ENCODE results near the gene GDPD4. TPM values are rescaled to one million over a fixed set of nuclear protein-coding genes. Genes with fewer than 3 reads are reported as not detected.

Gene GDPD4
- total and polyA plus RNA-seq, 10 of the 15 experiments (the other 5 are each of a cell fraction or from before 2014, with no cell fraction given): 0.23 TPM; not detected in 9

DNA sequence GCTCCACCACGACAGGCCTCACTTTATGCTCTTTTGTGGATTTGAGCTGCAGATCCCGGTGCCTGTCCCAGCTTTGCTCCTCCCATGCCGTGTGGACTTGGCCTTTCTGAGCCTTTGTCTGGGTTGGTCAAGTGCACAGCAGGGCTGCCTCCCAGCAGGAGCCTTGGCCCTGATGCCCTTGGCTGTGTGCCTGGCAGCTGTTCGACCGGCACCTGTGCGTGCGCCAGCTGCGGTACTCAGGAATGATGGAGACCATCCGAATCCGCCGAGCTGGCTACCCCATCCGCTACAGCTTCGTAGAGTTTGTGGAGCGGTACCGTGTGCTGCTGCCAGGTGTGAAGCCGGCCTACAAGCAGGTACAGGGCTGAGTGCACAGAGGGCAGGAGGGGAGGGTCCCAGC is 126.9 kb downstream of the GDPD4 start:
- no peaks in the 10 kb centered on the region for H3K36me3 ChIP-seq (ENCODE audit: control insufficient read depth in 2 of 2, insufficient read depth in 2 of 2, low read length in 1 of 2)
- no peak for ATAC-seq
- SMC1A ChIA-PET (ENCODE audit: uncharacterized antibody, unreplicated experiment): no interaction called here
- no TSS peak for BruUV-seq (replicated peaks)
- CTCF ChIA-PET: interaction anchor here (0.6 kb wide), 1 partner anchor 799 kb away, joined by 3 read pairs; no protein-coding TSS in a partner anchor
- H2AFZ ChIP-seq (ENCODE audit: control insufficient read depth, low read depth, low read length): no peak overlapping the region
- 66% methylated on average over 16 of the region's 16 CpGs for WGBS (ENCODE audit: insufficient coverage, insufficient replicate concordance, low lambda C conversion rate, missing lambda C conversion rate)
- RAD21 ChIA-PET (ENCODE audit: unreplicated experiment): no interaction called here
- no peaks in the 10 kb centered on the region; a peak in 1 of 4 replicates for H3K27me3 ChIP-seq (replicated peaks in 1 of 2; ENCODE audit: control insufficient read depth in 2 of 2, insufficient read depth in 2 of 2, low read length in 1 of 2)
- no peak for FAIRE-seq
- TF ChIP-seq, protein P1, sequence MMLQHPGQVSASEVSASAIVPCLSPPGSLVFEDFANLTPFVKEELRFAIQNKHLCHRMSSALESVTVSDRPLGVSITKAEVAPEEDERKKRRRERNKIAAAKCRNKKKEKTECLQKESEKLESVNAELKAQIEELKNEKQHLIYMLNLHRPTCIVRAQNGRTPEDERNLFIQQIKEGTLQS (IDR thresholded peaks at IDR 0.05; ENCODE audit: borderline replicate concordance, extremely low read depth, low read depth, low read length): no peak
- TF ChIP-seq SUPT20H (IDR thresholded peaks at IDR 0.05; ENCODE audit: borderline replicate concordance, control insufficient read depth, low read depth, low read length) (no peak), EED (IDR thresholded peaks at IDR 0.05; ENCODE audit: low read depth) (no peak), RUNX3 (IDR thresholded peaks at IDR 0.05; ENCODE audit: low read length) (no peak), BHLHE40 (IDR thresholded peaks at IDR 0.05; ENCODE audit: borderline replicate concordance in 1 of 2, low read depth in 2 of 2, low read length in 1 of 2) (no peak), ZNF217 (IDR thresholded peaks at IDR 0.05) (no peak), ZNF274 (IDR thresholded peaks at IDR 0.05; ENCODE audit: insufficient read depth, insufficient read length) (no peak), SUZ12 (IDR thresholded peaks at IDR 0.05; ENCODE audit: unreplicated experiment) (no peak), CBFB (IDR thresholded peaks at IDR 0.05; ENCODE audit: low read depth) (no peak), ZSCAN29 (IDR thresholded peaks at IDR 0.05) (no peak), YBX1 (IDR thresholded peaks at IDR 0.05) (no peak), POLR2A (IDR thresholded peaks at IDR 0.05; ENCODE audit: low read depth, low read length) (no peak), CHD2 (IDR thresholded peaks at IDR 0.05; ENCODE audit: borderline replicate concordance, low read depth, low read length) (no peak), SMC3 (IDR thresholded peaks at IDR 0.05; ENCODE audit: borderline replicate concordance, low read length) (no peak)
- TF ChIP-seq, protein P2, sequence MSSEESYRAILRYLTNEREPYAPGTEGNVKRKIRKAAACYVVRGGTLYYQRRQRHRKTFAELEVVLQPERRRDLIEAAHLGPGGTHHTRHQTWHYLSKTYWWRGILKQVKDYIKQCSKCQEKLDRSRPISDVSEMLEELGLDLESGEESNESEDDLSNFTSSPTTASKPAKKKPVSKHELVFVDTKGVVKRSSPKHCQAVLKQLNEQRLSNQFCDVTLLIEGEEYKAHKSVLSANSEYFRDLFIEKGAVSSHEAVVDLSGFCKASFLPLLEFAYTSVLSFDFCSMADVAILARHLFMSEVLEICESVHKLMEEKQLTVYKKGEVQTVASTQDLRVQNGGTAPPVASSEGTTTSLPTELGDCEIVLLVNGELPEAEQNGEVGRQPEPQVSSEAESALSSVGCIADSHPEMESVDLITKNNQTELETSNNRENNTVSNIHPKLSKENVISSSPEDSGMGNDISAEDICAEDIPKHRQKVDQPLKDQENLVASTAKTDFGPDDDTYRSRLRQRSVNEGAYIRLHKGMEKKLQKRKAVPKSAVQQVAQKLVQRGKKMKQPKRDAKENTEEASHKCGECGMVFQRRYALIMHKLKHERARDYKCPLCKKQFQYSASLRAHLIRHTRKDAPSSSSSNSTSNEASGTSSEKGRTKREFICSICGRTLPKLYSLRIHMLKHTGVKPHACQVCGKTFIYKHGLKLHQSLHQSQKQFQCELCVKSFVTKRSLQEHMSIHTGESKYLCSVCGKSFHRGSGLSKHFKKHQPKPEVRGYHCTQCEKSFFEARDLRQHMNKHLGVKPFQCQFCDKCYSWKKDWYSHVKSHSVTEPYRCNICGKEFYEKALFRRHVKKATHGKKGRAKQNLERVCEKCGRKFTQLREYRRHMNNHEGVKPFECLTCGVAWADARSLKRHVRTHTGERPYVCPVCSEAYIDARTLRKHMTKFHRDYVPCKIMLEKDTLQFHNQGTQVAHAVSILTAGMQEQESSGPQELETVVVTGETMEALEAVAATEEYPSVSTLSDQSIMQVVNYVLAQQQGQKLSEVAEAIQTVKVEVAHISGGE (CRISPR knock-in tag; IDR thresholded peaks at IDR 0.05): no peak
- TF ChIP-seq, protein P3, sequence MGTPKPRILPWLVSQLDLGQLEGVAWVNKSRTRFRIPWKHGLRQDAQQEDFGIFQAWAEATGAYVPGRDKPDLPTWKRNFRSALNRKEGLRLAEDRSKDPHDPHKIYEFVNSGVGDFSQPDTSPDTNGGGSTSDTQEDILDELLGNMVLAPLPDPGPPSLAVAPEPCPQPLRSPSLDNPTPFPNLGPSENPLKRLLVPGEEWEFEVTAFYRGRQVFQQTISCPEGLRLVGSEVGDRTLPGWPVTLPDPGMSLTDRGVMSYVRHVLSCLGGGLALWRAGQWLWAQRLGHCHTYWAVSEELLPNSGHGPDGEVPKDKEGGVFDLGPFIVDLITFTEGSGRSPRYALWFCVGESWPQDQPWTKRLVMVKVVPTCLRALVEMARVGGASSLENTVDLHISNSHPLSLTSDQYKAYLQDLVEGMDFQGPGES (IDR thresholded peaks at IDR 0.05): no peak
- TF ChIP-seq, protein P4, sequence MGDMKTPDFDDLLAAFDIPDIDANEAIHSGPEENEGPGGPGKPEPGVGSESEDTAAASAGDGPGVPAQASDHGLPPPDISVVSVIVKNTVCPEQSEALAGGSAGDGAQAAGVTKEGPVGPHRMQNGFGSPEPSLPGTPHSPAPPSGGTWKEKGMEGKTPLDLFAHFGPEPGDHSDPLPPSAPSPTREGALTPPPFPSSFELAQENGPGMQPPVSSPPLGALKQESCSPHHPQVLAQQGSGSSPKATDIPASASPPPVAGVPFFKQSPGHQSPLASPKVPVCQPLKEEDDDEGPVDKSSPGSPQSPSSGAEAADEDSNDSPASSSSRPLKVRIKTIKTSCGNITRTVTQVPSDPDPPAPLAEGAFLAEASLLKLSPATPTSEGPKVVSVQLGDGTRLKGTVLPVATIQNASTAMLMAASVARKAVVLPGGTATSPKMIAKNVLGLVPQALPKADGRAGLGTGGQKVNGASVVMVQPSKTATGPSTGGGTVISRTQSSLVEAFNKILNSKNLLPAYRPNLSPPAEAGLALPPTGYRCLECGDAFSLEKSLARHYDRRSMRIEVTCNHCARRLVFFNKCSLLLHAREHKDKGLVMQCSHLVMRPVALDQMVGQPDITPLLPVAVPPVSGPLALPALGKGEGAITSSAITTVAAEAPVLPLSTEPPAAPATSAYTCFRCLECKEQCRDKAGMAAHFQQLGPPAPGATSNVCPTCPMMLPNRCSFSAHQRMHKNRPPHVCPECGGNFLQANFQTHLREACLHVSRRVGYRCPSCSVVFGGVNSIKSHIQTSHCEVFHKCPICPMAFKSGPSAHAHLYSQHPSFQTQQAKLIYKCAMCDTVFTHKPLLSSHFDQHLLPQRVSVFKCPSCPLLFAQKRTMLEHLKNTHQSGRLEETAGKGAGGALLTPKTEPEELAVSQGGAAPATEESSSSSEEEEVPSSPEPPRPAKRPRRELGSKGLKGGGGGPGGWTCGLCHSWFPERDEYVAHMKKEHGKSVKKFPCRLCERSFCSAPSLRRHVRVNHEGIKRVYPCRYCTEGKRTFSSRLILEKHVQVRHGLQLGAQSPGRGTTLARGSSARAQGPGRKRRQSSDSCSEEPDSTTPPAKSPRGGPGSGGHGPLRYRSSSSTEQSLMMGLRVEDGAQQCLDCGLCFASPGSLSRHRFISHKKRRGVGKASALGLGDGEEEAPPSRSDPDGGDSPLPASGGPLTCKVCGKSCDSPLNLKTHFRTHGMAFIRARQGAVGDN (IDR thresholded peaks at IDR 0.05): no peak
- POLR2A ChIA-PET: no interaction called here
- no peak overlapping the region for H3K27ac ChIP-seq (ENCODE audit: control insufficient read depth, insufficient read depth)
- H3K79me2 ChIP-seq (ENCODE audit: control insufficient read depth, insufficient read depth, low read length): no peaks in the 10 kb centered on the region
- H4K20me1 ChIP-seq (ENCODE audit: control insufficient read depth, insufficient read depth): no peaks in the 10 kb centered on the region
- no peaks in the 10 kb centered on the region for H3K9me3 ChIP-seq (replicated peaks; ENCODE audit: control insufficient read depth, insufficient read depth, low read length)
- in situ Hi-C loops (cut with MboI): no loop called here
- intact Hi-C loops (cut with micrococcal nuclease; ENCODE audit: unreplicated experiment): no loop called here
- no peak overlapping the region for H3K4me3 ChIP-seq
- H3K4me1 ChIP-seq (ENCODE audit: control insufficient read depth, insufficient read depth, low read length): peaks cover 7% of the 10 kb centered on the region
- no peak overlapping the region for H3K4me2 ChIP-seq (ENCODE audit: control insufficient read depth, insufficient read depth)
- DNase-seq (ENCODE audit: low read depth, low spot score): no peak
- no peak overlapping the region for H3K9ac ChIP-seq (ENCODE audit: control insufficient read depth, insufficient read depth, low read length)

Measured in GM12878 (cell line).